Stimulated activated CD8-positive, alpha-beta memory T cell treated with anti-CD3 and anti-CD28 coated beads, Interleukin-15, amount 100 ng/mL, for 4 hours (primary cell): Measurements from ENCODE around the gene CDH13.

Source experiments
- DNase-seq, 2 donors: peaks; one replicate each; pipeline ENCODE4 v3.0.0-alpha.2; 2020; ENCODE audit warnings: low read depth in 2 of 2

Gene CDH13

DNA sequence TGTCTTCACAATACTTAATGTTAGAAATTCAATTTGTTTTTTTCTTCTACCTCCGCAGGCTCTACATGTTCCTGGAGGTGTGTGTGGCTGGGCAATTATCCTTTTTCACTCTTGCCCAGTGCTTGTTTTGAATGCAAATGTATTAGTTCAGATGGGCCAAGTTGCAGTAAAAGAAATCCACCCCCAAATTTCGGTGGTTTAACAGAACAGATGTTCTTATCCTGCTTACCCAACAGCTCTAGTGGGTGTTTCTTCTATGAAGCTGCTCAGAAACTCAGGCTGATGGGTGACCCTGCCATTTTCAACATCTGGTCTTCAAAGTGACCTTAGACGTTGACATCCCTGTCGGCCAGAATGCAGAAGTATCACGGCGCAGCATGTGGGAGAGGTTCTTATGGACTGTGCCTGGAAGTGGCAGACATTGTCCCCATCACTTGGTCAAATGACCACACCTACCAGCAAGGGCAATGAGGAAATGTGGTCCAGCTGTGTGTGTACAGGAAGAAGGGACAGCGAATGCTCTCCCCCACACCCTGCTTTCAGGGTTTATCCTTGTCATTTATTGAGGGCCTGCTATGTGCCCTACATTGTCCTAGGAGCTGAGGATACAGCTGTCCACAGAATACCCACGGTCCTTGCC, 157.3 kb downstream of the CDH13 start:
- no peak for DNase-seq

DNA sequence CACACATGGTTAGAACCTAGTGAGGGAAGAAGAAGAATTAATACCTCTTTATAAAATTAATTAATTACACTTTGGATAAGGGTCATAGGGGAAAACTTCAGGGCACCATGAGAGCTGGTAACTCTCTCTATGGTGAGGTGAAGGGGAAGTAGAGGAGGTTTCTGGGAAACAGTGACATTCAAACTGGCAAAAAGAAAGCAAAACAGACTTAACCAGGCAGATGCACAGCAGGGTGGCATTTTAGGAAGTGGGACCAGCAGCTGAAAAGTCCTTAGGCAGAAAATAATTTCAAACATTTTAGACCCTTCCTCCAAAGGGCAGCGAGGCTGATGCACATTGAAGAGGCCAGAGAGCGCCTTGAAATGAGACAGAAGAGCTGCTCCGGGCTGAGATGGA, 157.8 kb downstream of the CDH13 start:
- no peak for DNase-seq

DNA sequence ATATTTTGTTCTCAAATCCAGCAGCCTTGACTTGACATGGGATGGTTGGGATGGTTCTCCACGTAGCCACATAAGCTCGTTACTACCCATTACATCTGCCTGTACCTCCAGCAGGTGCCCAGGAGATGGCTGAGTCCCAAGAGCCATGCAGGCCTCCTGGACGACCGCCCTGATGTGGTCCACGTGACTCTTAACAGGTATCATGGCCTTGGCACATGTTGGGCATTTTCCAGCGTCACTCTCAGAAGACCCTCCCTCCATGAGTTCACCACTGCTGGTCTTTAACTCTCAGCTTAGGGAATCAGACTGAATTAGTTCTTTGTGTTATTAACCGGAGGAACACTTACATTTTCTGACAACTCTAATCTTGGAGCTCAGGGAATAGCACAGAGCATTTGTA, 161.5 kb downstream of the CDH13 start:
- DNase-seq: no peak

DNA sequence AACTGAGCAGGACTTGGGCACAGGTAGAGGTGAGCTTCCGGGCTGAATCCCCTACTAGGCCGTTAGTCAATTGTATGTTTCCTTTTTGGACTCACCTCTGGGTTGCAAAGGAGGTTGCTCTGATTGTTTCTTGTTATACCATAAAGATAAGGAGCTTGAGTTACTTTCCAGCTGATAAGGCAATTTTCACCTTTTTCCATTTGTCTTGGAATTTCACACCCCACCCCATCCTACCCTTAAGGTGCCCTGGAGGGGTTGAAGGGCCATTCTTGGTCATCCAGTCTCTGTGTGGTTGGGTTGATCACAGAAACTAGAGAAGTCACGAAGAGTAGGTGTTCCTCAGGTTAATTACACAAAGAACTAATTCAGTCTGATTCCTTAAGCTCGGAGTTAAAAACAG, 162.2 kb downstream of the CDH13 start:
- no peak for DNase-seq

DNA sequence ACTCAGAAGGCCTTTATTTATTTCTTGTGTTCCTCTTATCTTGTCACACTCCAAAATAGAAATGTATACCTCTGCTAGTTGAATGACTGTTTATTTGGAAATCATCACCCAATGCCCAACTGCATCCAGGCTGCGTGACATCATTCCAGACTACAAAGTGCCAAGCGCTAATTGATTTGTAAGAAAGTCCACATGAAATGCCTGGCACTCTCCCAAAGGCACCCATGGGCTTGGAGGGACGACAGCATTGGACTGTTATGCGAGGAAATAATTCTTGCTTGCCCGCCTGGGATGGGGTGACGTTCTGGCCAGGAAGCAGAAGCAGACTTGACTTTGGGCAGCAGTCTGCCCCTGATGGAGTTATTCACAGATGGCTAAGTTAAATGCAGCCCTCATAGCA, 165.9 kb downstream of the CDH13 start:
- DNase-seq: no peak

DNA sequence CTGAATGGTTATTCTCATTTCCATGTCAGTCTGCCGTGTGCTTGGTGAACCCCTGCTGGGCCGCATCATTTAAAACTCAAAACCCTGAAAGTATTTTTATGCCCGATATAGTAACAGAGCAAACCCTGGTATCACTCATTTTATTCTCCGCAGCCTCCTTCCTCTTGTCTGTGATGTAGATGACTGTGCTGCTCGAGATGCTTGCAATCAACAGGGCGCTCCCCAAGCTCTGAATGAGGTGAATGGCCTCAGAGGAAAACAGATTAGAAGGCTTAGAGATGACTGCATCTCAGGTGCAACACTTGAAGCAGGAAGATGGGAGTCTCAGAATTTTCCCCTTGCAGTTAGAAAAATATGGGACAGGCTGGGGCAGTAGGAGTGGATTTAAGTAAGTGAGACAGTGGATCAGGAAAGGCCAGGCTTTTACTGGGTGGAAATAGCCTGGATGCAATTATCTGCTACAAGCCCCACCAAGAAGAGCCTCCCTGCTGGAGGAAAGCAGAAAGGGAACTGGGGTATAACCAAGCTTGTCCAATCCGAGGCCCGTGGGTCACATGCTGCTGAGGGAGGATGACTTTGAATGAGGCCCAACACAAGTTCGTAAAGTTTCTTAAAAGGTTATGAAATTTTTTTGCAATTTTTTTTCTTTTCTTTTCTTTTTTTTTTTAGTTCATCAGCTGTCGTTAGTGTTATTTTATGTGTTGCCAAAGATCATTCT, 166.9 kb downstream of the CDH13 start:
- no peak for DNase-seq

DNA sequence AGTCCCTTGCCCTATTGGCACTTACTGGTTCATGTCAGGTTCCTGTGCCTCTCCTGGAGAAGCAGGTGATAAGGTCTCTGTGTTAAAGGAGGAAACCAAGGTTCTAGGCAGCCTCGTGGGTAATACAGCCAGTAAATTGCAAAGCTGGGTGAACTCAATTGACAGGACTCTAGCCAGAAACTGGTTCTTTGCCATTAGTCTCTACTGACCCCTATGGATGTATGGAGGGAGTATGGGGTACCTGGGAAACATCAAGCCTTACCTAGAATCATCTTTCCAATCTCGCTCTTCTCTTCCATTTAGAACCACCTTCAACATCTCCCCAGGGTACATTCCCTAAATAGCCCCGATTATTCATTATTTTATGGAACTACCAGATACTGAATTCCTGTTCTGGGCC, 169.3 kb downstream of the CDH13 start:
- DNase-seq: no peak

DNA sequence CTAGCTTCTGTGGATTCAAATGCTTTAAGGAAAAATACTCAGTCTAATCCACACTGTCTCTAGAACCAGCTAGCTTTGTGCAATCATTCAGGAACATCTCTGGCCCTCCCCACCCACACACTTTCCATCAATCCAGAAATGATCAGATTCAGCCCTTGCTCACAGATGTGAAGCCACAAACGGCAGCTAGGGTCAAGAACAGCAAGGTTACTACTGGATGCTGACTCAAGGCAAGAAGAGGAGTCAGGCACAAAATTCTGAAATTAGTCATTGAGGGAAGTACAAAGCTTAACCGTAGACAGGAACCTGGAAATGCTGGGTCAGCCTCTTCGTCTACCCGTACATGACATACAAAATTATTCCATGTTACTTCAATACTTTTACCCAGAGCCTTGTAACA, 174.6 kb downstream of the CDH13 start:
- DNase-seq: no peak

DNA sequence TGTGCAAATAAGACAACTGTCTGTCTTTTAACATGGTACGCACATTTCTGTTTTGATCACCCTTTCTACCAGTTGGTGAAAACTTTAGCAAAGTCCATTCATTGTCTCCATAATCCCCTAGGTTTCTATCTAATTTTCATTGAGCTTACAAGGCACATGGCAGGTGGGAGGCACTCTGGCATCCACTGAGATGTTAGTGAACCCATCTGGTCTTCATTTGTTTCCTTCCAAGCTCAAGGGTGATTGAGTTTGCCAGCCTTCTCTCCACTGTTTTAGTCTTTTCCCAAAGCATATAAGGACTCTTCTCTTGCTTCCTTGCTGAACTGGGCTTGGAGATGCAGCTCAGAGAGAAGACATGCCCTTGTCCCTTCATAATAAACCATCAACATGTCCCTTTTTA, 179.1 kb downstream of the CDH13 start:
- DNase-seq: no peak

DNA sequence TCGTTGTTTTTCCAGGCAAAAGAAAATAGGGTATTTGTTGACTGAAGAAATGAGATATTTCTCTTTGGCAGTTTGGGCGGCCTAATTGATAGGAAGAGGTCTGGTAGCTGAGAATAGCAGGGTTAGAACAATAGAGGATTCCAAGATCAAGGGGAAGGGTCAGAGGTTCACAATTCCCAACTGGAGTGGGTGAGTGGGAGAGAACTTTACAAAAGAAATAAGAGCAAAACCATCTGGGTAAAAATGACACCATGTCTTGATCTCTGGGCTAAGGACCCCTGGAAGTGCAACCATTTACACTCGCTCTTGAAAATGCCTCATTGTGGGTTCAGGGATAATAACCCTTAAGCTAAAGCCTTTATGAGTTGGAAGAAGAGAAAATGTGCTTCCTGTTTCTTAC, 180.5 kb downstream of the CDH13 start:
- DNase-seq: no peak

DNA sequence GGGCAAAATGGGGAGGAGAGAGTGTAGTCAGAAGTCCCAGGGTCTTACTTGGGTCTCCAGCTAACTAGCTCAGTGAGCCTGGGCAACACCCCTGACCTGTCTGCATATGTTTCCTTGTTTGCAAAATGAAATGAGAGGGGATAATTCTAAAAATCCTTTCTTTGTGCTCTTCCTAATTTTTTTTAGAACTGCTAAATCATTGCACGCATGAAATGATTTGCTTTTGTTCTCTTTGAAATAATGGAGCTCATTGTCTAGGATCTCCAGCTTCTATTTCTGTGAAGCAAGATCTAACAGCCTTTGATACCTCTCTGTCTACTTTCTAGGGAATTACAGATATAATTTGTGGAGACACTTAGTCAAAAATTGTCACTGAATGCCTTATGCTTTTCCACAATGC, 181.3 kb downstream of the CDH13 start:
- no peak for DNase-seq

DNA sequence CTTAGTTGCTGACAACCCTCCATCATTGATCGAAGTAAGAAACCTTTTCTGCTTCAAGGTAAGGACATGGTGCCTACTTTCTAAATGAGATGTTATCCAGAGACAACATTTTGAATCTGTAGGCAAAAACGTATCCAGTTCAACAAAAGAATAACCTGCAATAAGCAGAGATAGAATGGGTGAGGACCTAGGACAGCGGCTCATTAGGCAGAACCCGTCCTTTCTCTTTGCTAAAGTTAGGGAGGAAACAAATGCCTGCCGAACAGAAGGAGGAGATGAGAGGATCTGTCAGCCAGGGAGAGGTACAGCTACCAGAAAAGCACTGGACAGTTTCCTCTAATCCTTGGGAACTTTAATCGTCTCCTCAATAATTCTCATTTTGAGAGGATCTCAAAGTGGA, 183.3 kb downstream of the CDH13 start:
- no peak for DNase-seq

DNA sequence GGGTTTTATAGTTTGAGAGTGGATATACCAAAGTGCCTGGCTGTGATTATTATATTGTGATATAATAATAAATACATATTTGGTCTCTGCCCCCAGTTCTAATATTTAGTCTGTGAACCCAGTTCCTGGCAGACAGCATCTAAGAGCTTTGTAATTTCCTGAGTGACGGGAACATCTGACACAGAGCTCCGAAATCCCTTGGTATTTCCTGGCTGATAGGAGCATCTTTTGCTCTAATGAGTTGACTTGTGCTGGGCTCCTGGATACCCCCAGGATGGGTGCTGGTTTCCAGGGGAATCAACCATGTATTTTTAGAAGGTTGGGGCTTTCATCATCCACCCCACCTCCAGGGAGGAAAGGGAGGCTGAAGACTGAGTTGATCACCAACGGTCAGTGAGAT, 187.3 kb downstream of the CDH13 start:
- no peak for DNase-seq

DNA sequence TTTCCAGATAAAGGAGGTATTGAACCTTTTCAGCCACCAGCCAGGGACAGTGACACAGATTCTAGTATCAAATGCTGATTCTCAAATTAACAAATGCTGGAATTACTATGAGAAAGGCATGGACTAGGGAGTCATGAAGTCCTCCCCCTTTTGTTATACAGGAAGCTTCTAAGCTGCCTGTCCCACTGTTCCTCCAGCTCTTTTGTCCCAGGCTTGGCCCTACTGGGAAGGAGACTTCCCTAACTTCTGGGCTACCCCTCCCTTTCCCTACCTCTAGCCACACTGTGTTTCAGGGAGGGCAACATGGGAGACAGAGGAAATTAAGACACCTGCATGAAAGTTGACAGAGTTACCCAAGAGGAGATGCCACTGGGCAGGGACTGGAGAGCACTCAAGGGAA, 192.5 kb downstream of the CDH13 start:
- DNase-seq: no peak

DNA sequence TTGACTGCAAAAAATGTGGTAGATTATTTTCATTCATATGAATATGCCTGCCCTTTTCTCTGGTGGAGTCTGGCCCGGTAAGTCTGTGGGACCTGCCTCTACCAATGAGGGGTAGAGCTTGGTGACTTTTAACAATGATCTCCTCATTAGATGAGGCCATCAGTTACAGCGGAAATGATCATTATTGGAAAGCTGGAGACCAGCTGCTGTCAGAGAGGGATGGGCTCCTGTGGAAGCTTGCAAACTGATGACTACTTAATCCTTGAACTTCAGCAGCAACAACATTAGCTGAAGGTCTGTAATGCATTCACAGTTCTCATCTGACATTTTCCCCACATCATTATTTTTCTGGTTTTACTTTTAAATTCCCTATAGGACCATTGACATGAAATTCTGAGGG, 194.1 kb downstream of the CDH13 start:
- no peak for DNase-seq

DNA sequence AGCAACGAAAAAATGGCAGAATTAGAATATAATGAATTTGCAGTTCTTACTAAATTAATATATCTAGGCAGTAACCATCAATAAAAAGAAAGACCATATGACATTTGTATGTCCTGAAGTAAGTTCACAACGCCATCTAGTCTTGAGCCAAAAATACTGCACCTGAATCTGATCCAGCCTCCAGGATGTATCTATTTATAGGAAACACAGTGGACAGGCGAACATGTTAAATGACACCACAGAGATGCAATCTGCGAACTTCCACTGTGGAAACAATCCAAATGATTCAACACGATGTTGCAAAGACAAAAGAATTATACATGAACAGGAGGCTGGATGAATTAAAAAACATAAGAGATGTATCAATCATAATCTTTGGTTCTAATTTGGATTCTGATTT, 197.6 kb downstream of the CDH13 start:
- DNase-seq: no peak

DNA sequence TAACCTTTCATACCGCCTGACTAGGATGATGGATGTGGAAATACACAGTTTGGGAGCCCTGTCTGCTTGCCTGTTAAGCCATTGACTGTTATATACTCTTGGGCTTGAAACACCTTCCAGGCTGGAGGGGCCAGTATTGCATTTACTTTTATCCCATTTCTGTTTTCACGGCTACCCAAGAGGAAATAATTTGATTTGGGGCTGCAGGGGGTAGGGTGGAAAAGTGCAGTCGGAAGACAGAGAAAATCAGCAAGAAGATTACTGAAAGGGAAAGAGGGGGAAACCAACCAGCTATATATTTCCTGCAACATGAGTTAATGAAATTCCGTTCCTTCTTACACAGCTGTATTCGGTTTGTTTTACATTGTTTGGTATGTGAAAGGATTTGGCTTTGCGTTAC, 202.5 kb downstream of the CDH13 start:
- no peak for DNase-seq

DNA sequence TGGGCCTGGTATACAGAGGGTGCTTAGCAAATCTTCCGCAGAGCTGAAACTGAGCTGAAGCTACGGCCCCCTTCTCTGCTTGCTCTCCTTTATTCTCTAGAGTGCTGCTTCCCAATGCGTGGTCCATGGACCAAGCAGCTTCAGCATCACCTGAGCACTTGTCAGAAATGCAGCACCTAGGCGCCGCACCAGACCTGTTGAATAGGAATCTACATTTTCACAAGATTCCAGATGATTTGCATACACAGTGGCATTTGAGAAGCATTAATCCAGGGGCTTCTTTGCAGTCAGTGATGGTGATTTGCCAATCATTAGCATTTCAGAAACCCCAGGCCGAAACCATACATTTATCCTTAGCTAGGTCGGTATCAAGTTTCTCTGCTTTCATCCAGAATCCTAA, 204.2 kb downstream of the CDH13 start:
- no peak for DNase-seq

DNA sequence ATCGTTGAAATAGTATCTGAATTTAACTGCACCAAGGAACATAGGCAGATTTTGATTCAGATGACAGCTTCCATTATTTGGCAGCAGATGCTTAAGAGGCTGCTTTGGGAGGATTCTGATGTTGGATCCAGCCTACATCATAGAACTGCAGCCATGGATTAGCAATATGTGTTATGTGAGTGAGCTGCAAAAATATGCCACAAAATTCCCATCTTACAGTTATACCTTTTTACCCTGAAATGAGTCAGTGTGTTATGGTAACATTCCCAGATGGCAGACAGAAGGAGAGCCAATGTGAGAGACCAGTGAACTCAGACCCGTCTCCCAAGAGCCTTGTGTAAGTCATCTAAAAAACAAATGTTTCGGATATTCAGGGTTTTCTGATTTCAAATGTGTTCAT, 206.1 kb downstream of the CDH13 start:
- no peak for DNase-seq

DNA sequence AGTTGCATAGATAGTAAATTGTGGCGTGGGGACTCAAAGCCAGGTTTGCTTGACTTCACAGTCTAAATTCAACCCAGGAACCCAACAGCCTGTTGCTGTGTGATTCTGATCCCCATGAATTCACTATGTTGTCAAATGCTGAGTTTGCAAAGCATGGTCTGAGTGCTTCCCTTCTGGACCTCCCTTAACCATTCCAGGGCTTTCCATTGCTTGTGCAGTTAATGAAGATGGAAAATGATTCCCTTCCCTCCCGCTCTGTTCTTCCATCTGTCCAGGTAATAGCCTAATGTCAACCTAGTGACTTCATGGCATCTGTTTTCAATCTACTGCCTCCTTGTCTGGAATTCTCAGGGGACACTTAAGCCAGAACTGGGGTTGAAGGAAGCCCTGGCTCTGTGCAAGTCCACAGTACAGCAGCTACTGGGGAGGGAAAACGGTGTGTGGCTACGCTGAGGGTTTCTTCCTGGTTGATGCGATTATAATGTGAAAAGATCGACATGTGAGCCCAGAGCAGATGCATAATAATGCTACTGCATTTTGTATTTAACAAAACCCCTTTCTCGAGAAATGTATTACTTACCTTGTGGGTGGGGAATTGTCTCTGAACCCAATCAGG, 206.7 kb downstream of the CDH13 start:
- no peak for DNase-seq

DNA sequence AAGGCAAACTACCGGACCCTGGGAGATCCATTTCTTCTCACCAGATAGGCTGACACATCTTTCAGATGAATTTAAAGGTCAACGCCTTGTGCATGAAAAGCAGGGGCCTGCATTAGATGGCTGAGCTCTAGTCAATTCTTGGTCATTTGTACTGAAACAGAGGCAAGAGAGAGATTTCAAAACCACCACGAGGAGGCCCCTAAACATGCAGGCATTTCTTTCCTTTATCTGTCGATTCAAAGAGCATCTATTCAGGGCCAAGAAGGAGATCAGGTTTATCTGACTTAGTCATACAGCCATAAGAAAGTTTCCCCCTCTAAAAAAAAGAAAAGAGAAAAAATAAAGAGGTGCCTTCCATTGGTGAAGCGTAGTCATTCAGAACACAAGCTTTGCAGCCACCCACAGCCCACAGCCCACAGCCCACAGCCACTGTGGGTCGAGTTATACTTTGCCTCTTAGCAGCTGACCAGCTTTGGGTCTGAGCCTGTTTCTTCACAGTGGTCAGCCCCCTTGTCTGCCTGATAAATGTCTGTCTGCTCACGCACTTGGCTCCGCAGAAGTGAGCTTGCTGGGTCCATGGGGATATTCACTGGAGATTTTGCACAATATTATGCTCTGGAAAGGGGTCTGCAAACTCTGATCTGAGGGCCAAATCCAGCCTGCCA, 207.5 kb downstream of the CDH13 start:
- DNase-seq: no peak

DNA sequence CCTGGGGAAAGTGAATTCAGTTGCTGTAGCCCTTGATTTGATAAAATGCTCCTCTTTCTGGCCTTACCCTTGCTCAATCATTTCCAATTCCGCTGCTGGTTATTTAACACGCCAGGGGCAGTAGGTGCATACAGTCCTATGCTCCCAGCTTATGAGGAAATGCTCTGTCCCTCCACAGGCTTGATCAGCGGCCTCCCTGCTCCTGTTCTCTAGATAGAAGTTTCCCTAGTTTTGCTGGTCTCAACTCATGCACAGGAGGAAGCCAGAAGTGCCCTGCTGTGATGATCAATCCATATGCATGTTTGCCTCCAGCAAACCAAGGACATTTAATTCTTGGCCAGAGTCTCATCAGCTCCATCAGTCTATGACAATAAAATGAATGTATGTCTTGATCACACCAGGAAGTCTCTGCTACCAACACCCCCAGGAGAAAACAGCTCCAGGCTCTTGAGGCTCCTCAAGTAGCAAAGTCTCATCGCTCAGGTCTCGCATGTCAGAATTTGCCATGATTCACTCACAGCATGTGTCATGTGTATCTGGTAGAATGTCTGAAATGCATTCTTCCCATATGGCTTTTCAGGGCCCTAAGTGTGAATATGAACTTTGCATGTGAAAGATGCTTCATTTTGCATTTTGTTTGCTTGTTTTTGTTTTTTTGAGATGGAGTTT, 208.9 kb downstream of the CDH13 start:
- no peak for DNase-seq
